Stimulated activated CD8-positive, alpha-beta memory T cell treated with anti-CD3 and anti-CD28 coated beads, Interleukin-12 subunit alpha, Interleukin-12 subunit beta, amount 100 ng/mL, for 24 hours (primary cell): ENCODE data around the gene TSPAN9.

Source experiments
- DNase-seq: peaks from one replicate; pipeline ENCODE4 v3.0.0-alpha.2; 2020; ENCODE audit errors: extremely low read depth

TSPAN9 gene

GRCh38 chr12:3250576-3250975 is 173.4 kb downstream of the TSPAN9 start:
- no peak for DNase-seq

- DNase-seq, result no peak
Observed at GRCh38 chr12:3251067-3251466, 173.9 kb downstream of the TSPAN9 start.

GRCh38 chr12:3251691-3252090 is 174.5 kb downstream of the TSPAN9 start:
- no peak for DNase-seq

- no peak for DNase-seq
Observed at GRCh38 chr12:3252450-3252891, 175.3 kb downstream of the TSPAN9 start.

GRCh38 chr12:3253682-3254275 is 176.6 kb downstream of the TSPAN9 start:
- DNase-seq, result no peak

GRCh38 chr12:3255057-3255456 is 177.9 kb downstream of the TSPAN9 start:
- DNase-seq, result no peak

- no peak for DNase-seq
Observed at GRCh38 chr12:3256103-3256631, 179.0 kb downstream of the TSPAN9 start.

GRCh38 chr12:3257411-3257810 is 180.2 kb downstream of the TSPAN9 start:
- DNase-seq, result no peak

GRCh38 chr12:3259973-3260372 is 182.8 kb downstream of the TSPAN9 start:
- no peak for DNase-seq

- DNase-seq, result no peak
Observed at GRCh38 chr12:3261782-3262359, 184.7 kb downstream of the TSPAN9 start.

GRCh38 chr12:3262470-3262869 is 185.3 kb downstream of the TSPAN9 start:
- DNase-seq, result no peak

- no peak for DNase-seq
Observed at GRCh38 chr12:3263282-3263681, 186.1 kb downstream of the TSPAN9 start.

GRCh38 chr12:3263939-3264922 is 187.1 kb downstream of the TSPAN9 start:
- no peak for DNase-seq

GRCh38 chr12:3265406-3265805 is 188.2 kb downstream of the TSPAN9 start:
- no peak for DNase-seq

- DNase-seq, result no peak
Observed at GRCh38 chr12:3266638-3267037, 189.5 kb downstream of the TSPAN9 start.

- no peak for DNase-seq
Observed at GRCh38 chr12:3267690-3268089, 190.5 kb downstream of the TSPAN9 start.

- DNase-seq, result no peak
Observed at GRCh38 chr12:3269594-3269993, 192.4 kb downstream of the TSPAN9 start.

GRCh38 chr12:3271146-3271545 is 194.0 kb downstream of the TSPAN9 start:
- DNase-seq, result no peak

GRCh38 chr12:3271639-3272038 is 194.5 kb downstream of the TSPAN9 start:
- DNase-seq, result no peak

- DNase-seq, result no peak
Observed at GRCh38 chr12:3272958-3273357, 195.8 kb downstream of the TSPAN9 start.

GRCh38 chr12:3273409-3273853 is 196.3 kb downstream of the TSPAN9 start:
- DNase-seq, result no peak

- no peak for DNase-seq
Observed at GRCh38 chr12:3274664-3275063, 197.5 kb downstream of the TSPAN9 start.
